PC-3 (cell line): Measurements from ENCODE around the gene PJA1.

Experiments used
- EZH2 ChIP-seq: fragments of 300-600 bp; sonication (generic); IDR thresholded peaks from one replicate; pipeline ENCODE4 v1.6.1; 2017; ENCODE audit warnings: antibody characterized with exemption, mild to moderate bottlenecking, low read length; ENCODE audit not compliant: unreplicated experiment
- EZH2phosphoT487 ChIP-seq: fragments of 300-600 bp; sonication (generic); IDR thresholded peaks from 2 replicates; pipeline ENCODE4 v1.6.1; 2018; ENCODE audit warnings: mild to moderate bottlenecking, antibody characterized with exemption, low read length, borderline replicate concordance
- TF ChIP-seq, protein P1 (sequence below): fragments of 300-600 bp; sonication (generic); conservative IDR thresholded peaks from 2 replicates; pipeline ENCODE4 v1.5.1; 2017; ENCODE audit warnings: antibody characterized with exemption, low read depth, mild to moderate bottlenecking, low read length

DNA sequence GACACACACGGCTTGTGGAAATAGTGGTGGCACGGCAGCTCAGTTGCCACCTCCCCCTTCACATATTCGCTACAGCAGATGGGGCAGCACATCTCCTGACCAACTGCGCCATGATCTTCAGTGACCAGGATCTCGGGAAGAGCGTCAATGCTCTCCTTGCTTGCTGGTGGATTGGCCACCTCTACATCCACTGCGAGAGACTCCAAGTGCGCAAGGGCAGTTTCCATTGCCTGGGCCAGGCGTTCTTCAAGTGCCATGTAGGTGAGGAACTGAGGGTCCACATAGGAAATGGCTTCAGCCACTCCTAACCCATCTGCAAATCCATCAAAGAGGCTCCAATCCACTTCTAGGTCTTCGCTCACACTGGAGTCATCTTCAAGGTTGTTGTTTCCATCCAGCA, 3.9 kb downstream of the PJA1 start:
- TF ChIP-seq, protein P1, sequence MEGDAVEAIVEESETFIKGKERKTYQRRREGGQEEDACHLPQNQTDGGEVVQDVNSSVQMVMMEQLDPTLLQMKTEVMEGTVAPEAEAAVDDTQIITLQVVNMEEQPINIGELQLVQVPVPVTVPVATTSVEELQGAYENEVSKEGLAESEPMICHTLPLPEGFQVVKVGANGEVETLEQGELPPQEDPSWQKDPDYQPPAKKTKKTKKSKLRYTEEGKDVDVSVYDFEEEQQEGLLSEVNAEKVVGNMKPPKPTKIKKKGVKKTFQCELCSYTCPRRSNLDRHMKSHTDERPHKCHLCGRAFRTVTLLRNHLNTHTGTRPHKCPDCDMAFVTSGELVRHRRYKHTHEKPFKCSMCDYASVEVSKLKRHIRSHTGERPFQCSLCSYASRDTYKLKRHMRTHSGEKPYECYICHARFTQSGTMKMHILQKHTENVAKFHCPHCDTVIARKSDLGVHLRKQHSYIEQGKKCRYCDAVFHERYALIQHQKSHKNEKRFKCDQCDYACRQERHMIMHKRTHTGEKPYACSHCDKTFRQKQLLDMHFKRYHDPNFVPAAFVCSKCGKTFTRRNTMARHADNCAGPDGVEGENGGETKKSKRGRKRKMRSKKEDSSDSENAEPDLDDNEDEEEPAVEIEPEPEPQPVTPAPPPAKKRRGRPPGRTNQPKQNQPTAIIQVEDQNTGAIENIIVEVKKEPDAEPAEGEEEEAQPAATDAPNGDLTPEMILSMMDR: no peak
- no peak for TF ChIP-seq EZH2
- TF ChIP-seq EZH2phosphoT487: no peak
